ENCODE results near the gene MIDN. TPM values are rescaled to one million over a fixed set of nuclear protein-coding genes. Genes with fewer than 3 reads are reported as not detected.

Gene MIDN
- total RNA-seq, 4 donors from 2014 or later = 34.9 to 117 (median 86.3) TPM

- H3K9me3 ChIP-seq = no peaks in the 10 kb centered on the region
- peak overlapping the region; percentile 94 to 99 (median 96) for H3K27ac ChIP-seq
- DNase-seq (no peak), ATAC-seq (no peak)
- in situ Hi-C loops (cut with MboI; ENCODE audit: low sequenced_read_pairs in 4 of 4) = no loop called here
- peaks cover 45 to 54% of the 10 kb centered on the region in 2 donors for H3K4me1 ChIP-seq
- no peaks in the 10 kb centered on the region for H3K27me3 ChIP-seq
- peaks cover 0 to 52% of the 10 kb centered on the region in 2 donors for H3K36me3 ChIP-seq
- H3K4me3 ChIP-seq = peak overlapping the region; percentile 69 to 85 (median 84)
- TF ChIP-seq CTCF (IDR thresholded peaks at IDR 0.05 in 4 of 5, conservative IDR thresholded peaks at IDR 0.05 in 1 of 5) (no peak), POLR2A (IDR thresholded peaks at IDR 0.05) (peak in 1 of 2 donors; percentile 1)
- intact Hi-C loops (cut with DNase I; ENCODE audit: low total_unique reads) = loop anchor here (1.0 kb wide), 1 partner anchor 13 kb away; no protein-coding TSS in a partner anchor
Observed at GRCh38 chr19:1253514-1254080, 5.2 kb downstream of the MIDN start.

- ATAC-seq (no peak), DNase-seq (no peak)
- H3K27me3 ChIP-seq = no peaks in the 10 kb centered on the region
- no peaks in the 10 kb centered on the region for H3K9me3 ChIP-seq
- intact Hi-C loops (cut with DNase I; ENCODE audit: low total_unique reads) = no loop called here
- H3K36me3 ChIP-seq = peaks cover 0 to 52% of the 10 kb centered on the region in 2 donors
- H3K4me1 ChIP-seq = peaks cover 45 to 56% of the 10 kb centered on the region in 2 donors
- TF ChIP-seq CTCF (IDR thresholded peaks at IDR 0.05 in 4 of 5, conservative IDR thresholded peaks at IDR 0.05 in 1 of 5) (no peak), POLR2A (IDR thresholded peaks at IDR 0.05) (no peak)
- peak overlapping the region; percentile 94 to 99 (median 96) for H3K27ac ChIP-seq
- H3K4me3 ChIP-seq = peak overlapping the region; percentile 69 to 85 (median 84)
- in situ Hi-C loops (cut with MboI; ENCODE audit: low sequenced_read_pairs in 4 of 4) = no loop called here
Observed at GRCh38 chr19:1254081-1254527, 5.7 kb downstream of the MIDN start.

DNA sequence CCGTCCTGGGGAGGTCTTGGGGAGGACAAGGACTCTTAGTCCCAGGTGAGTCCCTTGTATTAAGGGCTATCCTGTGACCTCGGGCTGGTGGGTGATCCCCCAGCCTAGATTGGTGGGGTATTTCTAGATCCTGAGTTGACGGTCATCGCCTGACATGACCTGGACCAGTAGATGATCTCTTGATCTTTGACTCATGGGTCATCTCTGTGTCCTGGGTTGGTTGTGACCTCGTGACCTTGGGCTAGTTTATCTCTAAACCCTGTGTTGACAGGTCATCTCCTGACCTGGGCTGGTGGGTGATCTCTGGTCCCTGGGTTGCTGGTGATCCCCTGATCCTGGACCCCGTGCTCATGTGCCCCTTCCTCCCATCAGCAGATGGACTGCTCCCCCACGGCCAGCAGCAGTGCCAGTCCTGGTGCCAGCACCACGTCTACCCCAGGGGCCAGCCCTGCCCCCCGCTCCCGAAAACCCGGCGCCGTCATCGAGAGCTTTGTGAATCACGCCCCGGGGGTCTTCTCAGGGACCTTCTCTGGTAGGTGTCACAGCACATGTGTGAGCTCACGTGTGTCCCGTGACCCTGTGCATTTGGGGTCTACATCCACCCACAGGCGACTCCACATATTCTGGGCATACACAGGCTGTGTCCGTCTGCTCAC, 6.3 kb downstream of the MIDN start:
- Histone ChIP-seq H3K27ac (peak overlapping the region; percentile 94 to 99 (median 96)), H3K4me3 (peak overlapping the region in 1 of 4 donors; percentile 85), H3K9me3 (no peaks in the 10 kb centered on the region), H3K27me3 (no peaks in the 10 kb centered on the region), H3K36me3 (peaks cover 0 to 52% of the 10 kb centered on the region in 2 donors), H3K4me1 (peaks cover 46 to 59% of the 10 kb centered on the region in 2 donors)
- in situ Hi-C loops (cut with MboI; ENCODE audit: low sequenced_read_pairs in 4 of 4) = no loop called here
- ATAC-seq (no peak), DNase-seq (no peak)
- no peak for TF ChIP-seq CTCF (IDR thresholded peaks at IDR 0.05 in 4 of 5, conservative IDR thresholded peaks at IDR 0.05 in 1 of 5)
- intact Hi-C loops (cut with DNase I; ENCODE audit: low total_unique reads) = no loop called here

- DNase-seq (no peak), ATAC-seq (no peak)
- intact Hi-C loops (cut with DNase I; ENCODE audit: low total_unique reads) (no loop called here), in situ Hi-C loops (cut with MboI; ENCODE audit: low sequenced_read_pairs in 4 of 4) (no loop called here)
- Histone ChIP-seq H3K27me3 (no peaks in the 10 kb centered on the region), H3K4me1 (peaks cover 54 to 67% of the 10 kb centered on the region in 2 donors), H3K27ac (peak overlapping the region; percentile 94 to 99 (median 96)), H3K4me3 (no peak overlapping the region), H3K36me3 (peaks cover 0 to 52% of the 10 kb centered on the region in 2 donors), H3K9me3 (no peaks in the 10 kb centered on the region)
- TF ChIP-seq CTCF (IDR thresholded peaks at IDR 0.05 in 4 of 5, conservative IDR thresholded peaks at IDR 0.05 in 1 of 5) (no peak), POLR2A (IDR thresholded peaks at IDR 0.05) (no peak)
Observed at GRCh38 chr19:1255186-1256161, 7.1 kb downstream of the MIDN start.
